GM19468 (cell line): ENCODE results near the gene VWDE.
"Not testable (repeated sequence)": the region's sequence is repeated elsewhere in the genome, so short reads cannot be mapped to it uniquely, and the experiment has no call there.

Experiments
- ATAC-seq: cut with Tn5 transposase; IDR thresholded peaks from one replicate; pipeline ENCODE4 v1.9.1; 2021; ENCODE audit warnings: mild to moderate bottlenecking, moderate library complexity, moderate number of reproducible peaks; ENCODE audit not compliant: unreplicated experiment; ENCODE audit errors: extremely low read depth

The VWDE gene

DNA sequence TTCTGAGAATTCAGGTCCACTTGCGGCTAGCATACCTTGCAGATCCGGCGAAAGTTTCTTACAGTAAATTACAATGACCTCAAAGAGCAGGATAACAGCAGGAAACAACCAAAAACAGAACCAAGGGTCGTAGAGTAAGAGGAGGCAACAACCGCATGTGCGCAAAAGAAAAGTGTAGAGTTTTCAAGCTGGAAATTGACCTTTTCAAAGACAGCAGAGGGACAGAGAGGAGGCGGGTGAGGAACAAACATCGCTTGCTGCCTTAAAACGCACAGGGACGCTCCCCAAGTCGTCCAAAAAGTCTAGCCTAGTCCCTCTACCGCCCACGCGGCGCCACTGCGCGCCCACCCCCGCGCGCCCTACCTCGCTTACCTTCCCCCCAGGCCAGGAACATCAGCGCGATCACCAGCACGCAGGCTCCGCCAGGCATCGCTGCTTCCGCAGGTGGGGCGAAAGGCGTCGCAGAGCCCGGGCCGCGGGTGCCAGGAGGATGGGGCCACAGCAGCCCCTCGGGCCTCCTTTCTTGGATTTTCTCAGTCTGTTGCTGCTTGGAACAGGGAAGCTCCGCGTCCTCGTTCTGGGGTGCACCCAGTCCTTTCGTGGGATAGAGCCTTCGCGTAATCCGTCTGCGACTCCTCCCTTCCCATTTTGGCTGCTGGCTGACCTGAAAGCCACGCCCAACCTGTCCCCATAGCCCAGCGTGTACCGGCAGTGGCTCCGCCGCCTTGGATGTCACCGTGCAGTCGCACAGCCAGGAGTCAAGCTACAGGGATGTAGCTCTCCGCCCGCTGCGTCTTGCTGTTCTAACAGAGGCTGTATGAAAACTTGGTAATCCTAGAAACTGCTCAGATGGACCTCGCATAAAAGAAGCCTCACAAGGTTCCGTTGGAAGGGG is at the start of gene VWDE:
TSS of gene VWDE (minus strand) at position 579 of the 895 bp plus-strand sequence. CDS start at position 430, 149 bp downstream.
- no peak for ATAC-seq

- ATAC-seq = not testable (repeated sequence)
Observed at GRCh38 chr7:12453136-12453535, 49.5 kb upstream of the VWDE start.

- no peak for ATAC-seq
Observed at GRCh38 chr7:12450615-12451014, 47.0 kb upstream of the VWDE start.

DNA sequence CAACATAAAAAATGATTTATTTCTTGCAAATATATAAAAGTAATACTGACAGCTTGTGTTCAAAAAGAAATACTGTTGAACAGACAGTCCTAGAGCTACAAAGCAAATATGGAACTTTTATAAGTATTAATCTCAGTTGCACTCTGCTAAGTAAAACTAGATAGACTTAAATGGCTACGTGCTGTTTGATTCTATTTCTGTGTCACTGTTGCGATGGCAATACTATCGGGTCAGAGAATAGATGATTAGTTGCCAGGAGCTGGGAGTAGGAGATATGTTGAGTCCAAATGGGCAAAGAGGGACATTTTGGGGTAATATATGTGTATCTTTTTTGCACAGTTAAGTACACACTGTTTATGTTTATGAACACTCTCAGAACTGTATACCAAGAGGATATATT is 41.1 kb upstream of the VWDE start:
- ATAC-seq = no peak

GRCh38 chr7:12440229-12440628 is 36.6 kb upstream of the VWDE start:
- no peak for ATAC-seq

- ATAC-seq = no peak
Observed at GRCh38 chr7:12436896-12437535, 33.4 kb upstream of the VWDE start.

GRCh38 chr7:12436126-12436525 is 32.5 kb upstream of the VWDE start:
- no peak for ATAC-seq

- ATAC-seq = no peak
Observed at GRCh38 chr7:12434012-12434642, 30.5 kb upstream of the VWDE start.

DNA sequence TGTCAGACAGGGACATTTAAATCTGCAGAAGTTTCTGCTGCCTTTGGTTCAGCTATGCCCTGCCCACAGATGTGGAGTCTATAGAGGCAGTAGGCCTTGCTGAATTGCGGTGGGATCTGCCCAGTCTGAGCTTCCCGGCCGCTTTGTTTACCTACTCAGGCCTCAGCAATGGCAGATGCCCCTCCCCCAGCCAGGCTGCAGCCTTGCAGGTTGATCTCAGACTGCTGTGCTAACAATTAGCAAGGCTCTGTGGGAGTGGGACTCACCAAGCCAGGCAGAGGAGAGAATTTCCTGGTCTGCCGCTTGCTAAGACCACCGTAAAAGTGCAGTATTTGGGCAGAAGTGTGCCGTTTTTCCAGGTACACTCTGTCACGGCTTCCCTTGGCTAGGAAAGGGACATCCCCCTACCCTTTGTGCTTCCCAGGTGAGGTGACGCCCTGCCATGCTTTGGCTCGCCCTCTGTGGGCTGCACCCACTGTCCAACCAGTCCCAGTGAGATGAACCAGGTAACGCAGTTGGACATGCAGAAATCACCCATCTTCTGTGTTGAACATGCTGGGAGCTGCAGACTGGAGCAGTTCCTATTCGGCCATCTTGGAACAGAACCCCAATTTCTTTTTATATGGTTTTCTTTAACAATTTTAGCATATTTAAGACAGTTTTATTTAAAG is 28.4 kb upstream of the VWDE start:
- no peak for ATAC-seq

GRCh38 chr7:12425311-12425710 is 21.6 kb upstream of the VWDE start:
- no peak for ATAC-seq

DNA sequence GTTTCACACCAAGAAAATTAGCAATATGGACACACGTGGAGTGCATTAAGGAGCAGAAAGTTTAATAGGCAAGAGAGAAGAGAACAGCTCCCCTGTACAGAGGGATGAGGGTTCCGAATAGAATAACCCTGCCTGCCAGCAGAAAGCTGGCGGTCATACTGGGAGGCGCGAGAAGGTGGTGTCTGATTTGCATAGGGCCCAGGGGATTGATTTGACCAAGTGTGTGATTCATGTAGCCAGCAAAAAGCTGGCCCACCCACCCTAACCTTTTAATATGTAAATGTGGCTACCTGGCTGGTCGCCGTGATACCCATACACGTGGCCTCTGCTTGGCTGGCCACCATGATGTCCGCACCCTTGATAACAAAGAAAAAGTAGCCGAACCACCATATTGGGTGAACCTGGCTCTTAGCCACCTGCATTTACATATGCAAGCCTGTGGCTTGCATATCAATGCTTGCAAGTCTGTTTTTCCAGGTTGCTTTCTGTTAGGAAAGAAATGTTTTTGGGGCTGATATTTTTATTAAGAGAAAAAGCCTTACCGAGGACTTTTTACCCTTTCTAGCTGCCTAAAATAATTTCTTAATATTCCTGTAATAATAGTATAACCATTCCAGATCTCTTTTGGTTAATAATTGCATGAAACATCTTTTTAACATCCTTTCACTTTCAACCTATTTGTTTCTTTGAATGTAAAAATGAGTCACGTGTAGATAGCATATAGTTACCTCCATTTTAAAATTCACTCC is 20.5 kb upstream of the VWDE start:
- no peak for ATAC-seq

DNA sequence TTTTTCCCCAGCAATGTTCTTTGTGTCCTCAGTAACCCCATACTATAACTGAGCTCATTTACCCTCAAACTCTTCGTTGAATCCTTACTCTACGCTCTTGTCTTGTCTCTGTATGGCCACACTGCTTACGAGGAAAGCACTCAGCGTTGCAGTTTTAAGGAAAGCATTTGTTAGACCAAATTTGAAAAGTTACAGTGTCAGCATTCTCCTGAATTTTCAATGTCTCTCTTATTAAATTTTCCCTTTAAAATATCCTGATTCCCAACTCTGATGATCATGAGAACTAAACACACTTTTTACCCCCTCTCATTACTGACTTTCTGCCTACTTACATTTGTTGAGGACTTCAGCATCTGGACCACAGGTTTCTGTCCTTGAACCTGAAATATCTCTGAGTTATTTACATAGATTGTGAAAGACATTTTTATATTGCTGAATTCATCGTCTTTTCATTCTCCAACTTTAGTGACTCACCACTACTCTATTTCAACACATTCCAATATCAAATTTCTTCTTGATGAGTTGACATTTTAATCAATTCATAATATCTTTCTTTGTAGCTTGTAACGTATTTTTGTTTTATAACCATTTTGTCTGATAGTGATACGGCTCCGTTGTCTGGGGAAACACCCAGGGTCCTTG is 19.8 kb upstream of the VWDE start:
- no peak for ATAC-seq

- ATAC-seq = no peak
Observed at GRCh38 chr7:12422554-12423320, 19.1 kb upstream of the VWDE start.

- ATAC-seq = no peak
Observed at GRCh38 chr7:12418452-12418851, 14.8 kb upstream of the VWDE start.

GRCh38 chr7:12415072-12415471 is 11.4 kb upstream of the VWDE start:
- no peak for ATAC-seq

- no peak for ATAC-seq
Observed at GRCh38 chr7:12412407-12412806, 8.7 kb upstream of the VWDE start.

GRCh38 chr7:12410523-12410922 is 6.9 kb upstream of the VWDE start:
- ATAC-seq = no peak

DNA sequence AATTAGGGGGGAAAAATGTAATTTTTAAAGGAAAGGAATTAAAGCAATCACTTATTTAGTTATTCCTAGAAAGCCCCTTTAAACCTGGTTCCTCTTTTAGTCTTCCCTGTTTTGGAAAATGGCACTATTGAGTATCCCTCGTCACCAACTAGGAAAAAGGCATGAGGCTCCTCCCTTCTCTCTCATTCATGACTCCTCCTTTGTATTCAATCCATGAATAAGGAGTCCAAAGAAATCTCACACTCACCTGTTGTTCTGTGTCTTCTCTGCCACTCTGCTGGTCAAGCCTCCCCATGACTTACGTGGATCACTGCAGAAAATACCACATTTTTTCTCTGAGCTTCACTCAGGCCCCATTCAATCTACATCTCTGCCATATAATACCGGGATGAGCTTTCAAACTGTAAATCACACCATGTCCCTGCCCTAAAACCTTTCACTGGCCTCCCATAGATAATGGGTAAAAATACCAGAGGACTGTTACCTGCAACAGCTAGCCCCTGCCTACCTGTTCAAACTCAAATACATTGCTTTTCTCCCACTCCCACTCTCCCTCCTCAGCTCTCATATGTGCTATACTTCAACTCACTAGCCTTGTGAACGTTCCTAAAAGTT is 5.5 kb upstream of the VWDE start:
- ATAC-seq = no peak
